Measurements from ENCODE around the gene DCHS2. TPM values are rescaled to one million over a fixed set of nuclear protein-coding genes. Genes with fewer than 3 reads are reported as not detected.

DCHS2 gene
- total RNA-seq, 1 donor from 2014 or later: 0.32 TPM

GRCh38 chr4:154497889-154498288, 6.3 kb upstream of the DCHS2 start:
- Histone ChIP-seq H3K9me3 (no peaks in the 10 kb centered on the region), H3K4me3 (no peak overlapping the region), H3K27ac (no peak overlapping the region), H3K36me3 (no peaks in the 10 kb centered on the region), H3K4me1 (no peaks in the 10 kb centered on the region), H3K27me3 (peaks cover 27% of the 10 kb centered on the region)
- no peak for ATAC-seq
- DNase-seq: no peak
- intact Hi-C loops (cut with DNase I): no loop called here
- no peak for TF ChIP-seq CTCF (IDR thresholded peaks at IDR 0.05)

- no peak overlapping the region for H3K4me3 ChIP-seq
- intact Hi-C loops (cut with DNase I): no loop called here
- H3K36me3 ChIP-seq: no peaks in the 10 kb centered on the region
- H3K4me1 ChIP-seq: peaks cover 6% of the 10 kb centered on the region
- H3K9me3 ChIP-seq: no peaks in the 10 kb centered on the region
- DNase-seq (no peak), ATAC-seq (no peak)
- no peak overlapping the region for H3K27ac ChIP-seq
- H3K27me3 ChIP-seq: peaks cover 47% of the 10 kb centered on the region
- TF ChIP-seq CTCF (IDR thresholded peaks at IDR 0.05): no peak
Observed at GRCh38 chr4:154495867-154496266, 4.3 kb upstream of the DCHS2 start.

GRCh38 chr4:154492288-154492687, 689 bp upstream of the DCHS2 start:
- H3K36me3 ChIP-seq: no peaks in the 10 kb centered on the region
- H3K9me3 ChIP-seq: no peaks in the 10 kb centered on the region
- no peak for TF ChIP-seq CTCF (IDR thresholded peaks at IDR 0.05)
- no peak overlapping the region for H3K27ac ChIP-seq
- intact Hi-C loops (cut with DNase I): no loop called here
- H3K4me3 ChIP-seq: no peak overlapping the region
- peaks cover 63% of the 10 kb centered on the region for H3K27me3 ChIP-seq
- DNase-seq (no peak), ATAC-seq (no peak)
- peaks cover 11% of the 10 kb centered on the region for H3K4me1 ChIP-seq

- no peak for DNase-seq
- Histone ChIP-seq H3K4me1 (peaks cover 11% of the 10 kb centered on the region), H3K27me3 (peaks cover 58% of the 10 kb centered on the region), H3K36me3 (no peaks in the 10 kb centered on the region), H3K4me3 (peak overlapping the region; percentile 31), H3K27ac (no peak overlapping the region), H3K9me3 (no peaks in the 10 kb centered on the region)
- intact Hi-C loops (cut with DNase I): no loop called here
- peak; percentile 26 for ATAC-seq
- no peak for TF ChIP-seq CTCF (IDR thresholded peaks at IDR 0.05)
Observed at GRCh38 chr4:154490583-154491340, 837 bp downstream of the DCHS2 start.

GRCh38 chr4:154490234-154490582, 1.4 kb downstream of the DCHS2 start:
- peaks cover 11% of the 10 kb centered on the region for H3K4me1 ChIP-seq
- peak; percentile 8 for ATAC-seq
- DNase-seq: no peak
- H3K9me3 ChIP-seq: no peaks in the 10 kb centered on the region
- no peak overlapping the region for H3K27ac ChIP-seq
- TF ChIP-seq CTCF (IDR thresholded peaks at IDR 0.05): no peak
- H3K36me3 ChIP-seq: no peaks in the 10 kb centered on the region
- H3K27me3 ChIP-seq: peaks cover 58% of the 10 kb centered on the region
- H3K4me3 ChIP-seq: no peak overlapping the region
- intact Hi-C loops (cut with DNase I): no loop called here
